ENCODE data around the gene NDUFS6.

Gene NDUFS6

GRCh38 chr5:1807451-1808185, 6.4 kb downstream of the NDUFS6 start:
- TF ChIP-seq ZIC2 (tag by site-specific recombination; IDR thresholded peaks at IDR 0.05) (no peak), ZNF148 (tag by site-specific recombination; IDR thresholded peaks at IDR 0.05; ENCODE audit: borderline replicate concordance) (no peak), OSR2 (tag by site-specific recombination; IDR thresholded peaks at IDR 0.05) (no peak), ZNF169 (tag by site-specific recombination; IDR thresholded peaks at IDR 0.05) (no peak), MZF1 (tag by site-specific recombination; IDR thresholded peaks at IDR 0.05; ENCODE audit: borderline replicate concordance) (no peak), ZBTB21 (tag by site-specific recombination; IDR thresholded peaks at IDR 0.05) (no peak), ZNF768 (tag by site-specific recombination; IDR thresholded peaks at IDR 0.05) (no peak)
- peaks cover 47 to 100% of the 10 kb centered on the region in 2 experiments for H3K36me3 ChIP-seq (ENCODE audit: control insufficient read depth in 2 of 2, insufficient read depth in 1 of 2, low read length in 2 of 2)
- no peaks in the 10 kb centered on the region for H3K4me1 ChIP-seq (ENCODE audit: control insufficient read depth, insufficient read depth, low read length)
- no peak overlapping the region for H3K27ac ChIP-seq (ENCODE audit: extremely low read depth, low read depth, low read length)
- H3K9me3 ChIP-seq (ENCODE audit: control insufficient read depth, insufficient read depth, low read depth, low read length), result no peaks in the 10 kb centered on the region
- POLR2A ChIA-PET, result interaction anchor here (1.0 to 1.2 kb wide), 2 partner anchors 8 to 15 kb away, joined by 3 to 4 read pairs; partner anchors contain the start of gene MRPL36
- no peak overlapping the region for H3K4me3 ChIP-seq (ENCODE audit: low read depth, low read length)
- CTCF ChIA-PET, result no interaction called here

- H3K27ac ChIP-seq (ENCODE audit: extremely low read depth, low read depth, low read length), result no peak overlapping the region
- no peak overlapping the region for H3K4me3 ChIP-seq (ENCODE audit: low read depth, low read length)
- H3K4me1 ChIP-seq (ENCODE audit: control insufficient read depth, insufficient read depth, low read length), result no peaks in the 10 kb centered on the region
- TF ChIP-seq MYNN (tag by site-specific recombination; IDR thresholded peaks at IDR 0.05; ENCODE audit: borderline replicate concordance) (no peak), ZNF658 (tag by site-specific recombination; IDR thresholded peaks at IDR 0.05) (no peak), KLF1 (tag by site-specific recombination; IDR thresholded peaks at IDR 0.05) (no peak)
- ChIA-PET CTCF (no interaction called here), POLR2A (interaction anchor here (0.9 to 1.2 kb wide), 3 partner anchors 9 to 198 kb away, joined by 3 to 4 read pairs (median 3); partner anchors contain the start of gene MRPL36)
- no peaks in the 10 kb centered on the region for H3K9me3 ChIP-seq (ENCODE audit: control insufficient read depth, insufficient read depth, low read depth, low read length)
- H3K36me3 ChIP-seq (ENCODE audit: control insufficient read depth in 2 of 2, insufficient read depth in 1 of 2, low read length in 2 of 2), result peaks cover 45 to 100% of the 10 kb centered on the region in 2 experiments
Observed at GRCh38 chr5:1808439-1808838, 7.2 kb downstream of the NDUFS6 start.

GRCh38 chr5:1809416-1810035, 8.3 kb downstream of the NDUFS6 start:
- TF ChIP-seq ZNF600 (tag by site-specific recombination; IDR thresholded peaks at IDR 0.05), result no peak
- ChIA-PET POLR2A (interaction anchor here (0.6 kb wide), 1 partner anchor 501 kb away, joined by 3 read pairs; no protein-coding TSS in a partner anchor), CTCF (no interaction called here)
- Histone ChIP-seq H3K4me1 (ENCODE audit: control insufficient read depth, insufficient read depth, low read length) (no peaks in the 10 kb centered on the region), H3K36me3 (ENCODE audit: control insufficient read depth in 2 of 2, insufficient read depth in 1 of 2, low read length in 2 of 2) (peaks cover 42 to 100% of the 10 kb centered on the region in 2 experiments), H3K9me3 (ENCODE audit: control insufficient read depth, insufficient read depth, low read depth, low read length) (no peaks in the 10 kb centered on the region), H3K27ac (ENCODE audit: extremely low read depth, low read depth, low read length) (no peak overlapping the region), H3K4me3 (ENCODE audit: low read depth, low read length) (no peak overlapping the region)

GRCh38 chr5:1810581-1811101, 9.4 kb downstream of the NDUFS6 start:
- no peaks in the 10 kb centered on the region for H3K4me1 ChIP-seq (ENCODE audit: control insufficient read depth, insufficient read depth, low read length)
- peaks cover 39 to 100% of the 10 kb centered on the region in 2 experiments for H3K36me3 ChIP-seq (ENCODE audit: control insufficient read depth in 2 of 2, insufficient read depth in 1 of 2, low read length in 2 of 2)
- ChIA-PET POLR2A (no interaction called here), CTCF (no interaction called here)
- H3K9me3 ChIP-seq (ENCODE audit: control insufficient read depth, insufficient read depth, low read depth, low read length), result no peaks in the 10 kb centered on the region
- H3K27ac ChIP-seq (ENCODE audit: extremely low read depth, low read depth, low read length), result no peak overlapping the region
- TF ChIP-seq ZNF513 (tag by site-specific recombination; IDR thresholded peaks at IDR 0.05) (peak; percentile 59; the same call in 1 of the 2 replicates), CTCF (tag by site-specific recombination; IDR thresholded peaks at IDR 0.05) (no peak)
- no peak overlapping the region for H3K4me3 ChIP-seq (ENCODE audit: low read depth, low read length)
